ENCODE data around the gene MRGPRF.

Gene MRGPRF

GRCh38 chr11:69018924-69019323, 5.9 kb upstream of the MRGPRF start:
- no peak for TF ChIP-seq ZNF274 (IDR thresholded peaks at IDR 0.05; ENCODE audit: low read depth, low read length)
- H3K4me3 ChIP-seq (ENCODE audit: low read length): no peak overlapping the region

- TF ChIP-seq ZNF274 (IDR thresholded peaks at IDR 0.05; ENCODE audit: low read depth, low read length): no peak
- no peak overlapping the region for H3K4me3 ChIP-seq (ENCODE audit: low read length)
Observed at GRCh38 chr11:69017951-69018350, 4.9 kb upstream of the MRGPRF start.

- TF ChIP-seq ZNF274 (IDR thresholded peaks at IDR 0.05; ENCODE audit: low read depth, low read length): no peak
- H3K4me3 ChIP-seq (ENCODE audit: low read length): no peak overlapping the region
Observed at GRCh38 chr11:69014898-69015549, 2.0 kb upstream of the MRGPRF start.

- no peak overlapping the region for H3K4me3 ChIP-seq (ENCODE audit: low read length)
- no peak for TF ChIP-seq ZNF274 (IDR thresholded peaks at IDR 0.05; ENCODE audit: low read depth, low read length)
Observed at GRCh38 chr11:69014084-69014851, 1.2 kb upstream of the MRGPRF start.

- H3K4me3 ChIP-seq (ENCODE audit: low read length): no peak overlapping the region
Observed at GRCh38 chr11:69012092-69013008, 696 bp downstream of the MRGPRF start.

GRCh38 chr11:69011624-69012091, 1.4 kb downstream of the MRGPRF start:
- TF ChIP-seq ZNF274 (IDR thresholded peaks at IDR 0.05; ENCODE audit: low read depth, low read length): no peak
- no peak overlapping the region for H3K4me3 ChIP-seq (ENCODE audit: low read length)

More at GRCh38 chr11:69012092-69013008, 696 bp downstream of the MRGPRF start:
- no peak for TF ChIP-seq ZNF274 (IDR thresholded peaks at IDR 0.05; ENCODE audit: low read depth, low read length)

- TF ChIP-seq ZNF274 (IDR thresholded peaks at IDR 0.05; ENCODE audit: low read depth, low read length): no peak
- no peak overlapping the region for H3K4me3 ChIP-seq (ENCODE audit: low read length)
Observed at GRCh38 chr11:69010964-69011623, 2.0 kb downstream of the MRGPRF start.

GRCh38 chr11:69010361-69010891, 2.6 kb downstream of the MRGPRF start:
- no peak overlapping the region for H3K4me3 ChIP-seq (ENCODE audit: low read length)
- TF ChIP-seq ZNF274 (IDR thresholded peaks at IDR 0.05; ENCODE audit: low read depth, low read length): no peak

- TF ChIP-seq ZNF274 (IDR thresholded peaks at IDR 0.05; ENCODE audit: low read depth, low read length): no peak
- H3K4me3 ChIP-seq (ENCODE audit: low read length): no peak overlapping the region
Observed at GRCh38 chr11:69009441-69010211, 3.4 kb downstream of the MRGPRF start.

- no peak overlapping the region for H3K4me3 ChIP-seq (ENCODE audit: low read length)
- TF ChIP-seq ZNF274 (IDR thresholded peaks at IDR 0.05; ENCODE audit: low read depth, low read length): no peak
Observed at GRCh38 chr11:69008737-69009440, 4.2 kb downstream of the MRGPRF start.

- TF ChIP-seq ZNF274 (IDR thresholded peaks at IDR 0.05; ENCODE audit: low read depth, low read length): no peak
- H3K4me3 ChIP-seq (ENCODE audit: low read length): no peak overlapping the region
Observed at GRCh38 chr11:69007975-69008381, 5.1 kb downstream of the MRGPRF start.

GRCh38 chr11:69006816-69007215, 6.2 kb downstream of the MRGPRF start:
- no peak overlapping the region for H3K4me3 ChIP-seq (ENCODE audit: low read length)
- no peak for TF ChIP-seq ZNF274 (IDR thresholded peaks at IDR 0.05; ENCODE audit: low read depth, low read length)
